ENCODE measurements around the gene CAPN9.
"Not testable (repeated sequence)": the region's sequence is repeated elsewhere in the genome, so short reads cannot be mapped to it uniquely, and the experiment has no call there.

CAPN9 gene, protein sequence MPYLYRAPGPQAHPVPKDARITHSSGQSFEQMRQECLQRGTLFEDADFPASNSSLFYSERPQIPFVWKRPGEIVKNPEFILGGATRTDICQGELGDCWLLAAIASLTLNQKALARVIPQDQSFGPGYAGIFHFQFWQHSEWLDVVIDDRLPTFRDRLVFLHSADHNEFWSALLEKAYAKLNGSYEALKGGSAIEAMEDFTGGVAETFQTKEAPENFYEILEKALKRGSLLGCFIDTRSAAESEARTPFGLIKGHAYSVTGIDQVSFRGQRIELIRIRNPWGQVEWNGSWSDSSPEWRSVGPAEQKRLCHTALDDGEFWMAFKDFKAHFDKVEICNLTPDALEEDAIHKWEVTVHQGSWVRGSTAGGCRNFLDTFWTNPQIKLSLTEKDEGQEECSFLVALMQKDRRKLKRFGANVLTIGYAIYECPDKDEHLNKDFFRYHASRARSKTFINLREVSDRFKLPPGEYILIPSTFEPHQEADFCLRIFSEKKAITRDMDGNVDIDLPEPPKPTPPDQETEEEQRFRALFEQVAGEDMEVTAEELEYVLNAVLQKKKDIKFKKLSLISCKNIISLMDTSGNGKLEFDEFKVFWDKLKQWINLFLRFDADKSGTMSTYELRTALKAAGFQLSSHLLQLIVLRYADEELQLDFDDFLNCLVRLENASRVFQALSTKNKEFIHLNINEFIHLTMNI

DNA sequence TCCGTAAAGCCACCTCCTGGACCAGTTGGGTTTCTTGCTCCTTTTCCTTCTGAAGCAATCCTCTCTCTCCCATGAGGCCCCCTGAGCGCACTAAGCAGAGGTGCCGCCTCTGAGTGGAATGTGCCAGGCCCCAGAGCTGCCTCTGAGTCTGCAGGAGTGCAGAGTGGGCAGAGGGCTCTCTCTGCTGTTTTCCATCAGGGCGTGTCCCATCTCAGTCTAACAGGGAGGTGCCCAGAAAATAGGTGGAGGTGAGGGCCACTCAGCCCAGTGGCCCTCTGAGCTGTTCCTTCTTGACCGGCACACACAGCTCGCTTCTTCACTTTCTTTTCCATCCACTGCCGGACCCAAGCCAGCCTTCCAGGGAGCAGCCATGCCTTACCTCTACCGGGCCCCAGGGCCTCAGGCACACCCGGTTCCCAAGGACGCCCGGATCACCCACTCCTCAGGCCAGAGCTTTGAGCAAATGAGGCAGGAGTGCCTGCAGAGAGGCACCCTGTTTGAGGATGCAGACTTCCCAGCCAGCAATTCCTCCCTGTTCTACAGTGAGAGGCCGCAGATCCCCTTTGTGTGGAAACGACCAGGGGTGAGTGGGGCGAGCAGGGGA, at the start of gene CAPN9:
TSS of gene CAPN9 (plus strand) at position 262 of the 604 bp plus-strand sequence. CDS start at position 371, 109 bp downstream.
- DNase-seq = no peak

- DNase-seq = no peak
These were observed 49.1 kb upstream of the CAPN9 start for GRCh38 chr1:230698130-230698529.

- not testable (repeated sequence) for DNase-seq
These were observed 48.2 kb upstream of the CAPN9 start for GRCh38 chr1:230698964-230699363.

GRCh38 chr1:230699716-230700115, 47.5 kb upstream of the CAPN9 start:
- no peak for DNase-seq

GRCh38 chr1:230700132-230700531, 47.1 kb upstream of the CAPN9 start:
- no peak for DNase-seq

DNA sequence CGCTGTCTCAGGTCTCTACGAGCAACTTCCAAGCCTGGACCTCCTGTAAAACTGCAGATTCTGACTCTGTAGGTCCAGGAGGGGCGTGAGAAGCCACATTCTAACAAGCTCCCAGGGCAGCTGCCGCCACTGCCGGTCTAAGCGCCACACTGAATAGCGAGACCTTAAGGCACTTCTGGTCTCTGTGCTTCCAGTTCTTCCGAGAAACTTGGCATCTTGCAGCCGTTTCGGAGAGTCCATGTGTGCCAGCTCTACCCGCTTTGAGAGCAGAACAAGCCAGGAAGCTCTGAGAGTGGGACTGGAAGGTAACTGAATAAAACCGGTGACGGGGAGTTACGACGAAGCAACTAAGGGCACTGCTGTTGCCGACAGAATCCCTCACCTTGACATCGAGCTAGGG, 45.8 kb upstream of the CAPN9 start:
- no peak for DNase-seq

DNA sequence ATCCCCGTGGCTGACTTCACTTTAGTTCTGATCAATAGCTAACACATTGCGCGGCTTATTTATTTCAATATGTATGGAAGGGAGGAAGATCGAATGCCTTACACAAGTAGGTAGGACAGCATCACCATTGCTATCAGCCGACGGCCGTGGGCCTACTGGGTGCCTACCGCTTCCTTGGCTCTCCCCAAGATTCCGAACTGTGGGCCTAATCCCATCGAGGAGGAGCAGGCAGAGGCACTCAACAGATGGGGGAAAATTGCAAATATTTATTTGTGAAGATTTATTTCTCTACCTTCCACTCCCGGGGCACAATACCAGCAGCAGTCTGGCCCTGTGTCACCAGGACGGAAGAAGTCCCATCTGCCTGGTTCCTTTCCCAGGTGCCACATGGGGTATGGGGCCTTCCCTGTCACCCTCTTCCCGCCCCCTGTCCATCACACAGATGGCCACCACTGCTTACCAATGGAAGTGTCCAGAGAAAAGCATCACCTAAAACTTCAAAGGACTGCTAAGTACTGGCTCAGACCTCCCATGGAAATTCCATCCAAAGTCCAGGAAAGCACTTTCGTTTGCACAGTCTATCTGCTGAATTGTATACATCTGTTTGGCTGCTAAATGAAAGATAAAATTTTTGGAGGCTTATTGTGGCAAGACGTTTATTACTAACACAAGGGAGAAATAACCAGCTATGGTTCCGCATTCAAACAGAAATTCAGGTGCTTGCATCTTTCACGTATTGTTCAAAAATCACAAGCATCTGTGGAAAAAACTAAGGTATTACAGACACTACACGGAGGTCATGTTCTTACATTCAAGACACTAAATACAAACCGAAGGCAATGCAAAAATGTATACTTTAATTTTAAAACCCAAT, 45.1 kb upstream of the CAPN9 start:
- no peak for DNase-seq

GRCh38 chr1:230702934-230703678, 44.1 kb upstream of the CAPN9 start:
- DNase-seq = no peak

DNA sequence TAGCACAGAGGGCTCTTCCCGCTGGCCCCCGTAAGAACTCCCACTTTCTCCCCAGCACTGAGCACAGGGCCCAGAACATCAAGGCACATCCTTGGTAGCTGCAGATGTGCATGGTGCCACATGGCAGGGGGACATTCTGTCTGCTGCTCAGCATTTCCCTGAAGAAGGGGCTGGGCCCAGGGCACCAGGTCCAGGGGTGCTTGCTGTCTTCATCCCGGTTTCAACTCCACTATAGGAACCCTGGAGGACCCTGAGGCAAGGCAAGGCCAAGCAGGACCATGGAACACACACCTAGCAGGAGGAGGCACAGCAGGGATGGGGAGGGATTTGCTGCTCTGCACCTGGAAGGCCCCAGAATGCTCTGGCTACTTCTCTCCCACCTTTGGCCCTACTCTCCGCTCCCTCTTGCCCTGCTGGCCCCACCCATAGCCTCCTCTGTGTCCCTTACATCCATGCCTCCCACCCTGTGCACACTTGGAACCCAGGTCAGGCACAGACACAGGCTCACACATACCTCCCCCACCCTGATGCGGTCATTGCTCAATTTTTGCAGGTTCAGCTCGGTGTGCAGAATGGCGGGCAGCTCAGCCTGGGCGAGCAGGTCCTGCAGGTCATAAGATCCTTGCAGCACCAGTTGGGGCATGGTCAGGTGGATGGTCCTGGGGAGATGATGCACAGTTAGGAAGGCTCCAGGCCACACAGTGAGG, 43.4 kb upstream of the CAPN9 start:
- DNase-seq = no peak

DNA sequence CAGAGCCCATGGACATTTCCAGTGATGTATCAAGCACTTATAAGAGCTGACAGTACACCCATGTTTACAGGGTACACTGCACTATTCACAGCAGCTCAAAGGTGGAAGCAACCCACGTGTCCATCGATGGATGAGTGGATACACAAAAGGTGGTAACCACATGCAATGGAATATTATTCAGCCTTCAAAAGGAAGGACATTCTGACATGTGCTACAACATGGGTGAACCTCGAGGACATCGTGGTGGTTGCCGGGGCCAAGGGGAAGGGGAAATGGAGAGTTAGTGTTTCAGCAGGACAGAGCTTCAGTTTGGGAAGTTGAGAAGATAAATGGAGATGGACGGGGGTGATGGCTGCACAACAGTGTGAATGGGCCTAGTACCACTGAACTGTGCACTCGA, 42.4 kb upstream of the CAPN9 start:
- no peak for DNase-seq

GRCh38 chr1:230705289-230706019, 41.7 kb upstream of the CAPN9 start:
- DNase-seq = no peak

GRCh38 chr1:230706020-230706699, 41.0 kb upstream of the CAPN9 start:
- no peak for DNase-seq

- DNase-seq = no peak
These were observed 40.1 kb upstream of the CAPN9 start for GRCh38 chr1:230706887-230707731.

- DNase-seq = no peak
These were observed 39.2 kb upstream of the CAPN9 start for GRCh38 chr1:230707732-230708630.

GRCh38 chr1:230708631-230709580, 38.3 kb upstream of the CAPN9 start:
- no peak for DNase-seq

DNA sequence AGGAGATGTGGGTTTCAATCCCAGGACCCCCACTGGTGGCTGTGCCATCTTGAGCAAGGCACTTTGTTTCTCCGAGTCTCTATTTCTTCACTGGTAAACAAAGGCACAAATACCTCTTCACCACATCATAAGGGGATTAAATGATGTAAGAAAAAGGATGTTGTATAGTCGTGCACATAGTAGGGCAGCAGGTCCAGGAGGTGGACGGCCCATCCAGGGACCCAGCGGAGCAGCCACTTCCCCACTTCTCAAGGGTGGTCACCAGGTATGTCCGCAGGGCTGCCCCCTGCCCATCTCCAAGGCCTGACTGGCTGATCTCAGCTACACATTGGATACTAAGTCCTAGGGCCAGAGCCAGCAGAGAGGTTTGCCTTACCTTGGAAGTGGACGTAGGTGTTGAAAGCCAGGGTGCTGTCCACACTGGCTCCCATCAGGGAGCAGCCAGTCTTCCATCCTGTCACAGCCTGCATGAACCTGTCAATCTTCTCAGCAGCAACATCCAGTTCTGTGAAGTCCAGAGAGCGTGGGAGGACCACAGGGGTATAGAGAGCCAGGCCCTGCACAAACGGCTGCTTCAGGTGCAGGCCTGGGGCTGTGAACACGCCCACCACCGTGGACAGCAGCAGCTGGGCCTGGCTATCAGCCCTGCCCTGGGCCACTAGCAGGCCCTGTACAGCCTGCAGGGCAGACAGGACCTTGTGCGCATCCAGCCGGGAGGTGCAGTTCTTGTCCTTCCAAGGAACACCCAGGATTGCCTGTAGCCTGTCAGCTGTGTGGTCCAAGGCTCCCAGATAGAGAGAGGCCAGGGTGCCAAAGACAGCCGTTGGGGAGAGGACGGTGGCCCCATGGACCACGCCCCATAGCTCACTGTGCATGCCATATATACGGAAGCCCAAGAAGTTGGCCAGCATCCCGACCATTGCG, 37.3 kb upstream of the CAPN9 start:
- no peak for DNase-seq
